ENCODE results near the gene AKAP13. TPM values are rescaled to one million over a fixed set of nuclear protein-coding genes. Genes with fewer than 3 reads are reported as not detected.
A peak's percentile ranks its signal among the peaks of the same experiment; 100 is the strongest.
"Not testable (repeated sequence)": the region's sequence is repeated elsewhere in the genome, so short reads cannot be mapped to it uniquely, and the experiment has no call there.

Gene AKAP13
- total RNA-seq, 2 experiments from 2014 or later: 85.1 to 104 TPM

GRCh38 chr15:85658816-85659215 lies 278.4 kb downstream of the AKAP13 start:
- H3K4me1 Mint-ChIP-seq: peaks cover 3% of the 10 kb centered on the region
- DNase-seq (no peak), ATAC-seq (no peak)
- intact Hi-C loops (cut with DNase I, micrococcal nuclease): no loop called here
- H3K27me3 Mint-ChIP-seq: no peaks in the 10 kb centered on the region
- no peaks in the 10 kb centered on the region for H3K9me3 Mint-ChIP-seq (ENCODE audit: low read depth)
- ChIA-PET CTCF (interaction anchor here (0.7 to 1.9 kb wide), 4 partner anchors 9 to 71 kb away, joined by 3 to 4 read pairs (median 3); no protein-coding TSS in a partner anchor), POLR2A (no interaction called here)
- H3K36me3 Mint-ChIP-seq (ENCODE audit: low read depth): peaks cover 29% of the 10 kb centered on the region
- H3K27ac Mint-ChIP-seq: no peak overlapping the region
- H3K4me3 Mint-ChIP-seq: no peak overlapping the region

GRCh38 chr15:85661859-85662258 lies 281.5 kb downstream of the AKAP13 start:
- Mint-ChIP-seq H3K36me3 (ENCODE audit: low read depth) (peaks cover 49% of the 10 kb centered on the region), H3K27me3 (no peaks in the 10 kb centered on the region), H3K27ac (no peak overlapping the region), H3K4me3 (no peak overlapping the region), H3K4me1 (peaks cover 6% of the 10 kb centered on the region), H3K9me3 (ENCODE audit: low read depth) (peaks cover 2% of the 10 kb centered on the region)
- ATAC-seq (no peak), DNase-seq (no peak)
- POLR2A ChIA-PET: no interaction called here
- CTCF ChIA-PET: no interaction called here
- intact Hi-C loops (cut with DNase I, micrococcal nuclease): no loop called here

- POLR2A ChIA-PET; ATAC-seq; H3K27ac Mint-ChIP-seq; H3K27me3 Mint-ChIP-seq; H3K9me3 Mint-ChIP-seq (ENCODE audit: low read depth); H3K4me3 Mint-ChIP-seq; DNase-seq: not testable (repeated sequence)
- intact Hi-C loops (cut with DNase I, micrococcal nuclease): loop anchor here in 1 of 2 experiments (5.0 kb wide), 1 partner anchor 43 kb away; no protein-coding TSS in a partner anchor
- Mint-ChIP-seq H3K4me1 (peaks cover 24% of the 10 kb centered on the region), H3K36me3 (ENCODE audit: low read depth) (peaks cover 58% of the 10 kb centered on the region)
- CTCF ChIA-PET: interaction anchor here (0.8 to 1.0 kb wide), 2 partner anchors 19 to 75 kb away, joined by 3 read pairs; no protein-coding TSS in a partner anchor
Measured at GRCh38 chr15:85665677-85666076, 285.3 kb downstream of the AKAP13 start.

- Mint-ChIP-seq H3K27me3 (no peaks in the 10 kb centered on the region), H3K4me3 (peak overlapping the region; percentile 47), H3K27ac (peak overlapping the region; percentile 94), H3K4me1 (peaks cover 35% of the 10 kb centered on the region), H3K36me3 (ENCODE audit: low read depth) (peaks cover 69% of the 10 kb centered on the region), H3K9me3 (ENCODE audit: low read depth) (peaks cover 2% of the 10 kb centered on the region)
- ATAC-seq (peak; percentile 94), DNase-seq (peak; percentile 73)
- POLR2A ChIA-PET: interaction anchor here (0.6 to 1.5 kb wide), 13 partner anchors 21 to 86 kb away, joined by 3 to 13 read pairs (median 5); no protein-coding TSS in a partner anchor
- intact Hi-C loops (cut with DNase I, micrococcal nuclease): loop anchor here (1.0 to 5.0 kb wide), 12 partner anchors 18 to 126 kb away; no protein-coding TSS in a partner anchor
- CTCF ChIA-PET: interaction anchor here (0.9 to 1.6 kb wide), 6 partner anchors 9 to 371 kb away, joined by 3 to 5 read pairs (median 4); no protein-coding TSS in a partner anchor
Measured at GRCh38 chr15:85667491-85668424, 287.4 kb downstream of the AKAP13 start.

GRCh38 chr15:85671156-85671555 lies 290.8 kb downstream of the AKAP13 start:
- H3K4me3 Mint-ChIP-seq: no peak overlapping the region
- peaks cover 49% of the 10 kb centered on the region for H3K4me1 Mint-ChIP-seq
- no peak for ATAC-seq
- intact Hi-C loops (cut with DNase I, micrococcal nuclease): no loop called here
- peaks cover 49% of the 10 kb centered on the region for H3K36me3 Mint-ChIP-seq (ENCODE audit: low read depth)
- no peak for DNase-seq
- ChIA-PET CTCF (interaction anchor here (0.6 to 0.8 kb wide), 2 partner anchors 26 to 167 kb away, joined by 3 read pairs; no protein-coding TSS in a partner anchor), POLR2A (no interaction called here)
- peak overlapping the region; percentile 42 for H3K27ac Mint-ChIP-seq
- peaks cover 2% of the 10 kb centered on the region for H3K9me3 Mint-ChIP-seq (ENCODE audit: low read depth)
- no peaks in the 10 kb centered on the region for H3K27me3 Mint-ChIP-seq

GRCh38 chr15:85672332-85673084 lies 292.1 kb downstream of the AKAP13 start:
- Mint-ChIP-seq H3K27ac (peak overlapping the region; percentile 61), H3K36me3 (ENCODE audit: low read depth) (peaks cover 46% of the 10 kb centered on the region), H3K9me3 (ENCODE audit: low read depth) (no peaks in the 10 kb centered on the region), H3K4me1 (peaks cover 46% of the 10 kb centered on the region), H3K27me3 (no peaks in the 10 kb centered on the region), H3K4me3 (no peak overlapping the region)
- ATAC-seq (no peak), DNase-seq (no peak)
- ChIA-PET CTCF (interaction anchor here (0.7 to 2.1 kb wide), 7 partner anchors 18 to 57 kb away, joined by 3 to 6 read pairs (median 3); no protein-coding TSS in a partner anchor), POLR2A (interaction anchor here (0.8 kb wide), 1 partner anchor 26 kb away, joined by 3 read pairs; no protein-coding TSS in a partner anchor)
- intact Hi-C loops (cut with DNase I, micrococcal nuclease): no loop called here

GRCh38 chr15:85673326-85673725 lies 292.9 kb downstream of the AKAP13 start:
- Mint-ChIP-seq H3K27me3 (no peaks in the 10 kb centered on the region), H3K36me3 (ENCODE audit: low read depth) (peaks cover 41% of the 10 kb centered on the region)
- intact Hi-C loops (cut with DNase I, micrococcal nuclease): no loop called here

GRCh38 chr15:85676342-85677098 lies 296.1 kb downstream of the AKAP13 start:
- H3K27ac Mint-ChIP-seq: peak overlapping the region; percentile 51
- H3K9me3 Mint-ChIP-seq (ENCODE audit: low read depth): no peaks in the 10 kb centered on the region
- peaks cover 34% of the 10 kb centered on the region for H3K4me1 Mint-ChIP-seq
- ChIA-PET CTCF (interaction anchor here (0.8 to 2.1 kb wide), 4 partner anchors 13 to 319 kb away, joined by 3 to 6 read pairs (median 4); no protein-coding TSS in a partner anchor), POLR2A (no interaction called here)
- no peak overlapping the region for H3K4me3 Mint-ChIP-seq
- peaks cover 21% of the 10 kb centered on the region for H3K36me3 Mint-ChIP-seq (ENCODE audit: low read depth)
- H3K27me3 Mint-ChIP-seq: no peaks in the 10 kb centered on the region
- intact Hi-C loops (cut with DNase I, micrococcal nuclease): no loop called here
- ATAC-seq (no peak), DNase-seq (no peak)

More at GRCh38 chr15:85673326-85673725, 292.9 kb downstream of the AKAP13 start:
- peak overlapping the region; percentile 61 for H3K27ac Mint-ChIP-seq
- H3K4me3 Mint-ChIP-seq: no peak overlapping the region
- ChIA-PET CTCF (interaction anchor here (0.7 to 2.1 kb wide), 6 partner anchors 27 to 56 kb away, joined by 3 to 6 read pairs (median 3); no protein-coding TSS in a partner anchor), POLR2A (interaction anchor here (0.8 kb wide), 1 partner anchor 27 kb away, joined by 3 read pairs; no protein-coding TSS in a partner anchor)
- H3K9me3 Mint-ChIP-seq (ENCODE audit: low read depth): no peaks in the 10 kb centered on the region
- DNase-seq (no peak), ATAC-seq (no peak)
- H3K4me1 Mint-ChIP-seq: peaks cover 38% of the 10 kb centered on the region

- Mint-ChIP-seq H3K9me3 (ENCODE audit: low read depth) (no peaks in the 10 kb centered on the region), H3K27me3 (no peaks in the 10 kb centered on the region), H3K36me3 (ENCODE audit: low read depth) (peaks cover 19% of the 10 kb centered on the region), H3K27ac (no peak overlapping the region), H3K4me3 (no peak overlapping the region), H3K4me1 (peaks cover 18% of the 10 kb centered on the region)
- intact Hi-C loops (cut with DNase I, micrococcal nuclease): no loop called here
- POLR2A ChIA-PET: no interaction called here
- ATAC-seq (no peak), DNase-seq (no peak)
- CTCF ChIA-PET: interaction anchor here (0.7 kb wide), 1 partner anchor 383 kb away, joined by 3 read pairs; no protein-coding TSS in a partner anchor
Measured at GRCh38 chr15:85679231-85679630, 298.8 kb downstream of the AKAP13 start.

GRCh38 chr15:85681386-85681785 lies 301.0 kb downstream of the AKAP13 start:
- Mint-ChIP-seq H3K27ac (no peak overlapping the region), H3K4me3 (no peak overlapping the region), H3K9me3 (ENCODE audit: low read depth) (no peaks in the 10 kb centered on the region), H3K4me1 (peaks cover 11% of the 10 kb centered on the region), H3K27me3 (no peaks in the 10 kb centered on the region), H3K36me3 (ENCODE audit: low read depth) (peaks cover 24% of the 10 kb centered on the region)
- POLR2A ChIA-PET: no interaction called here
- CTCF ChIA-PET: interaction anchor here (1.4 kb wide), 1 partner anchor 100 kb away, joined by 3 read pairs; no protein-coding TSS in a partner anchor
- intact Hi-C loops (cut with DNase I, micrococcal nuclease): no loop called here
- DNase-seq: no peak
- no peak for ATAC-seq

All from activated CD4-positive, alpha-beta T cell treated with anti-CD3 and anti-CD28 coated beads for 36 hours (primary cell).